Suprapubic skin (tissue), 3 donors: ENCODE results near the gene CLDN18.

ENCODE experiments used
- EP300 ChIP-seq: sonication (generic); formaldehyde crosslinking; IDR thresholded peaks from one replicate; pipeline ENCODE4 v1.6.1; 2017; ENCODE audit warnings: antibody characterized with exemption
- POLR2A ChIP-seq, 2 donors: fragments of 450-650 bp; IDR thresholded peaks; one replicate each; pipeline ENCODE4 v1.6.1; 2017; ENCODE audit warnings: antibody characterized with exemption in 2 of 2, mild to moderate bottlenecking in 2 of 2, moderate library complexity in 2 of 2
- TF ChIP-seq, protein P1 (sequence below), 2 donors: fragments of 200-600 bp in 1 of 2; fragments of 450-650 bp in 1 of 2; sonication (generic) in 1 of 2; IDR thresholded peaks; one replicate each; pipeline ENCODE4 v1.5.1; 2016 to 2019; ENCODE audit warnings: antibody characterized with exemption in 2 of 2, mild to moderate bottlenecking in 1 of 2, moderate library complexity in 1 of 2

DNA sequence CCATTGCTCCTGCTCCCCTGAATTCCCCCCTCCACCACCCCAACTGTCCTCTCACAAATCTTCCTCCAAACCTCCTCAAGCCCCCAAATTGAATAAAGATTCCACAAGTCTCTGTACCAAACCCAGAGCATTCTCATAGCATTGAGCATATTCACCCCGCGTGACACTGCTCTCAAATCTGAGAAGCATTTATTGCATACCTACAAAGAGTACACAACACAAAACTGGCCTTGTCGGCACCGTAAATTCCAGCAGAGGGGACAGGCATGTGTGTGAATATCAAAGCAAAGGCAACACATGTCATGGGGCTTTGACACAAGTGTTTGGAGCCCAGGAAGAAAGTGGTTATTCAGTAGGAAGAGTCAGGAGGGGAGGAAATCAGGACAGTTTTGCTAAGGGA lies 2.6 kb downstream of the CLDN18 start:
- TF ChIP-seq, protein P1, sequence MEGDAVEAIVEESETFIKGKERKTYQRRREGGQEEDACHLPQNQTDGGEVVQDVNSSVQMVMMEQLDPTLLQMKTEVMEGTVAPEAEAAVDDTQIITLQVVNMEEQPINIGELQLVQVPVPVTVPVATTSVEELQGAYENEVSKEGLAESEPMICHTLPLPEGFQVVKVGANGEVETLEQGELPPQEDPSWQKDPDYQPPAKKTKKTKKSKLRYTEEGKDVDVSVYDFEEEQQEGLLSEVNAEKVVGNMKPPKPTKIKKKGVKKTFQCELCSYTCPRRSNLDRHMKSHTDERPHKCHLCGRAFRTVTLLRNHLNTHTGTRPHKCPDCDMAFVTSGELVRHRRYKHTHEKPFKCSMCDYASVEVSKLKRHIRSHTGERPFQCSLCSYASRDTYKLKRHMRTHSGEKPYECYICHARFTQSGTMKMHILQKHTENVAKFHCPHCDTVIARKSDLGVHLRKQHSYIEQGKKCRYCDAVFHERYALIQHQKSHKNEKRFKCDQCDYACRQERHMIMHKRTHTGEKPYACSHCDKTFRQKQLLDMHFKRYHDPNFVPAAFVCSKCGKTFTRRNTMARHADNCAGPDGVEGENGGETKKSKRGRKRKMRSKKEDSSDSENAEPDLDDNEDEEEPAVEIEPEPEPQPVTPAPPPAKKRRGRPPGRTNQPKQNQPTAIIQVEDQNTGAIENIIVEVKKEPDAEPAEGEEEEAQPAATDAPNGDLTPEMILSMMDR (IDR thresholded peaks at IDR 0.05) = no peak
- TF ChIP-seq POLR2A (IDR thresholded peaks at IDR 0.05) = no peak
- TF ChIP-seq EP300 = no peak
